GM04503 (cell line): ENCODE data around the gene BLCAP.
"Not testable (repeated sequence)": the region's sequence is repeated elsewhere in the genome, so short reads cannot be mapped to it uniquely, and the experiment has no call there.

Experiments
- DNase-seq: peaks from one replicate; pipeline ENCODE4 v3.0.0-alpha.2; 2012; ENCODE audit warnings: low read depth

BLCAP gene

DNA sequence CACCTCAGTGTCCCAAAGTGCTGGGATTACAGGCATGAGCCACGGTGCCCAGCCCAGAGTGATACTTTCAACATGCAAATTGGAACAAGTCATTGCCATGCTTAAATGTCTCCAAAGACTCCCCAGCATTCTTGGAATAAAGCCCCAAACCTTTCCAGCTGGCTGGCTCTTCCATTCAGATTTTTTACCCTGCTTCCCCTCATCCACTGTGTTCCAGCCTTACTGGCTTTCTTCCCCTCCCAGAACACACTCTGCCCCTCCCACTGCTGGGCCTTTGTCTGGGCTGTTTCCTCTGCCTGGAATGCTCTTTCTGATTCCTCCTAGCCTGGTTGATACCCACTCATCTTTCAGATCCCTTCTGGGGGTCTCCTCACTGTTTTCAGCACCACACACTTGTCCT is 46.8 kb downstream of the BLCAP start:
- no peak for DNase-seq

DNA sequence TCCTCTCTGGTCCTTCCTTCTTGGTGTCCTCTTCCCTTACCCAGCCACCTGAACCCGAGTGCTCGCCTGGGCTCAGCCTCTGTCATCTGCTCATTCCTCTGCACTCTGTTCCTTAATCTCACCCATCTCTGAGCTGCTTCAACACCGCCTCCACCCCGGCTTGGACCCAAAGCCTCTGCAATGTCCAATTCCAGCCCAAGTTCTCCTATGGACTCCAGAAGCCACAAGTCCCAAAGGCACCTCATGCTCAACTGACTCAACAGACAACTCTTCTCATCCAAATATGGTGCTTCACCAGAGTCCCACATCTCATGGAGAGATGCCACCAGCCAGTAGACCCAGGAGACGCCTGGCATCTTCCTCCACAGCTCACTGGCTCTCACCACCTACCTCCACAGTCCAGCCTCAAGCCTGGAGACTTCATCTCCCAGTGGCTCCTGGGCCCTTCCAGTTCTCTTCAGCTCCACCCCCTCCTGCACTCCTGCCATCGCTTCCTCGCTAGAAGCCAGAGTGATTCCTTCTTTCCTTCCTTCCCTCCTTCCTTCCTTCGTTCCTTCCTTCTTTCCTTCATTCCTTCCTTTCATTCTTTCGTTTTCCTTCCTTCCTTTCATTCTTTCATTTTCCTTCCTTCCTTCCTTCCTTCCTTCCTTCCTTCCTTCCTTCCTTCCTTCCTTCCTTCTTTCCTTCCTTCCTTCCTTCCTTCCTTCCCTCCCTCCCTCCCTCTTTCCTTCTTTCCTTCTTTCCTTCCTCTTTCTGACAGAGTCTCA is 47.6 kb downstream of the BLCAP start:
- DNase-seq, result no peak

DNA sequence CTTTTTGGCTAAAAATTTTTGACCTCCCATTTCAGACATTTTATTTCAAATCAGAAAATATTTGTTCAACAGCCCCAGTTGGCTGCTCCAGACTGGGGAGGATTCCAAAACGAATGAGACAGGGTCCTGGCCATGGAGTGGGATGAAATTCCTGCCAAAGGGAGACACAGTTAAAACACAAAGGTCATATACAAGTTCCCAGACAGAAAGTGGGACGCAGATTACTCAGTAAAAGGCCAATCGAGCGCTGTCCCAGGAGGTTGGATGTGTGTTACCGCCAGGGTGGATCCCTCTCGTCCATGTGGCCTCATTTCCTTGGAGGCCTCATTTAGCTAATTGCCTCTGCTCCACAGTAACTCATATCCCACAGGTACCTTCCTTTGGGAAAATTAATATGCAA is 48.4 kb downstream of the BLCAP start:
- no peak for DNase-seq

DNA sequence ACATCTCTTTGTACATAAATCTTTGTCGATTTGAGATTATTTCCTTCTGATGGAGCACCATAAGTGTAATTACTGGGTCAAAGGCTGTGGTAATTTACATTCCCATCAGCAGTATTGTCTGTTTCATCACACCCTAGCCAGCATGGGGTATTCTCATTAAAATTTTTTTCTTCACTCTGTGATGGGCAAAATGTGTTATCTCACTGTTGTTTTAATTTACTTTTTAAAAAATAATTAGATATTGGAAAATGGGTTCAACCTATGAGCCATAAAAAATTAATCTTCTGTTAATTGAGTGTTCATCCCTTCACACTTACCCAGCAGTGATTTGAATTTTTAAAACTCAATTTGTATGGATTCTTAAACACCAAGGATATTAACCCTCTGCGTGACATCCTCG is 50.6 kb downstream of the BLCAP start:
- no peak for DNase-seq

DNA sequence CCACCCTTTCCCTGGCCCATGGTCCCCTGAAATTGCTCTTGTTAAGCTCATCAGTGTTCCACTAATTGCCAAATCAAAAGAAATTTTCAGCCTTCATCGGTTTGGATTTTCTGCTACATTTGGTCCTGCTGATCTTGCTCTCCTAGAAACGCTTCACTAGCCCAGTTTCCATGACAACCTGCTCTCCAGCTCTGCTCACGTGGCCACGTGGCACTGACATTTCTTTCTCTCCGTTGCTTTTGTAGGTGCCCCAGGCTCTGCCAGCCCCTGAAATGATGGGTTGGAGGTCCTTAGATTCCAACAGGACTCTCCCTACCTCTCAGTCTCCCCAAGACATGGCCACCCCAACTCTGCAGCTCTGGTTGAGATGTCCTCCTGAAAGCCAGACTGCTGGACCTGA is 52.4 kb downstream of the BLCAP start:
- no peak for DNase-seq

DNA sequence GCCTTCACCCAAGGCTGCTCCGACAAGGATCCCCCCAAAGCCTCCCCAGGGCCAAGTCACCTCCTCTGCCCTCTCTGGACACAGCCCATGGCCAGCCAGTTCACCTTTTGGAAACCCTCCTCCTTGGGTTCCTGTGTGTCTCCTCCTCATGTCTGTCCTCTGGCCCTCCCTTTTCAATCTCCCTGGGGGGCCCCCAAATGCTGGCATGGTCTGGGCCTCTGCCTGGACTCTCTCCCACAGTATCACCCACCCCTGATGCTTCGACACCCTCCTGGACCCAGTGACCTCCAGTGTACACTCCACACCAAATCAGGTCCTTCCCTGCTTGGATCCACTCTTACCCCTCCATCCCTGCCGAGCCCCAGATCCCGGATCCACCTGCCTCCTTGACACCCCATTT is 53.3 kb downstream of the BLCAP start:
- no peak for DNase-seq

DNA sequence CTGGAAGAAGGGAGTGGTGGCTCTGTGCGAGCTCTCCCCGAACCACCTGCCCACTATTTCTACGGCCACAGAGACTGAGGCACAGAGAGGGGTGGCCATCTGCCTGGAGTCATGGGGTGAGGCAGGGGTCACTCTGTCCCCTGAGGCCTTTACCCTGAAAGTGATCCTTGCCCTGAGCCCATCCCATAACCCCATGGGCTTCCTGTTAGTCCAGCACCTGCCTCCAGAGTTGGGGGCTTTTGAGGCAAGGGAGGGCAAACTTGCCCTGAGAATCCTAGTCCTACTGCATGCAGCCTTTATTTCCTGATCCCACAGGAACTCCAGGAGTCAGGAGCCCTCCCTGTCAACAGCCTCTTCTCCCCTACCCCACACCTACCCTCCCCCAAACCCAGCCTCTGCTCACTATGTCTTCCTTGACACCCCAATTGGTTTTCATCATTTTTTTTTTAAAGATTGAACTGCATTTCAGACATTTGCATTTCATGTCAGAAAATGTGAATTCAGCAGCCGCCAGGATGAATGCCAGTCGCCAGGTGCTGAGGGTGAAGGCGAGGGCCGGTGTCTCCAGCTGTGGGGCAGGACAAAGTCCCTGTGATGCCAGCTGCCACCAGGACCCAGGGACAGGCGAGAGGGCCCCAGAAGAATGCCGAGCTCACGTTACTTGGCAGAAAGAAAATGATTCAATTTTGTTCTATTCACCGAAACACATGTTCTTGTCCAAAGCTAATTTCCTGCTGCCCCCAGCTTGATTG is 54.3 kb downstream of the BLCAP start:
- no peak for DNase-seq

DNA sequence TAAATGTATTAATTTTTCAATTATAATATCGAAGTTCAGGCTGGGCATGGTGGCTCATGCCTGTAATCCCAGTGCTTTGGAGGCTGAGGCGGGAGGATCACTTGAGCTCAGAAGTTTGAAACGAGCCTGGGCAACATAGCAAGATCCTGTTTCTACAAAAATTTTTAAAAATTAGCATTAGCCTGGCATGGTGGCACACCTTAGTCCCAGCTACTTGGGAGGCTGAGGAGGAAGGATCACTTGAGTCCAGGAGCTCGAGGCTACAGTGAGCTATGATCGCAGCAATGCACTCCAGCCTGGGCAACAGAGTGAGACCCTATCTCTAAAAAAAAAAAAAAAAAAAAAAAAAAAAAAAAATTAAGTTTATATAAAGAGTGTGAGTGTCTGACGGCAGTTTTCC is 55.2 kb downstream of the BLCAP start:
- DNase-seq, result not testable (repeated sequence)

DNA sequence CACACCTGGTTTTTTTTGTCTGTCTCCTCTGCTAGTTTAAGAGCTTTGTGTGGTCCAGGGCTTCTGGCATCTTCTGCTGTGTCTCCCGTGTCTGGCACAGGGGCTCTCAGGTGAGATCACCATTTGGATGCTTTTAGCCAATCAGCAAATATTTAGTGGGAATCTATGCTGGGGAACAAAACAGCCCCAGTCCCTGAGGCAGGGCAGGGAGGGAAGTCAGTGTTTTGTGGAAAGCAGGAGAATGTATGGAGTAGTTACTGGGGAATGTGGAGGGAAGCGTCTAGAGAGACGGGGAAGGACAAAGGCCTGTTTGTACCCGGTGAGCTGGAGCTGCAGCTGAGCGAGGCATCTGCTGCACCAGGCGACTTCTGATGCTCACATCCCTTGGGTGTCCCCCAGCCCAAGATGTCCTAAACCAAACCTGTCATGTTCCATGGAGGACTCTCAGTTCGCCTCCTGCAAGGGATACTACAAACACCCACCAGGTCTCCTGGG is 55.9 kb downstream of the BLCAP start:
- no peak for DNase-seq

DNA sequence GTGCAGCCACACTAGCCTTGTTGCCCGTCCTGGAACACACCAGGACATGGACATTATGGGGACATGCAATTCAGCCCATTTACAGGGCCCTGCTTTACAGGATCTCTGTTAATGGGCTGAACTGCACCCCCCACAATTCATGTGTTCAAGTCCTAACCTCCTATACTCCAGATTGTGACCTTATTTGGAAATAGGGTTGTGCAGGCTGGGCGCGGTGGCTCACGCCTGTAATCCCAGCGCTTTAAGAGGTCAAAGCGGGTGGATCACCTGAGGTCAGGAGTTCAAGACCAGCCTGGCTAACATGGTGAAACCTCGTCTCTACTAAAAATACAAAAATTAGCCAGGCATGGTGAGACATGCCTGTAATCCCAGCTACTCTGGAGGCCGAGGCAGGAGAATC is 57.5 kb downstream of the BLCAP start:
- DNase-seq, result not testable (repeated sequence)

DNA sequence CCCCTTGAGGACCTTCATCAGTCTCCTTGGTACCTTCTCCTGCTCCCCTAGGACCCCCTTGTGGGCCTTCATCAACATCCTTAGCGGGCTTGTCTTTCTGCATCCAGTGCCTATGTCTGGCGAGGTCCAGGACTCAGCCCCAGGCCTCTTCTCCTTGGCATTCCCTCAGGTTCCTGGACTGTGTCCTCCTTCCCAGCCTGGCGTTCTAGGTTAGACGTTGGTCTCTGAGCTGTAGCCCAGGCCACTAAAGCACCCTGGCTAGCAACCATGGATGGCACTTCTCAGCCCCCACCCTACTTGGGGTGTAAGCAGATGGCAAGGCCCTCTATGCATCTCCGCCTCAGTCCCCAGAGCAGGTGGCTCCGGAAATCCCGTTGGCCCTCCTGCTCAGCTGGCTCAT is 58.1 kb downstream of the BLCAP start:
- no peak for DNase-seq

DNA sequence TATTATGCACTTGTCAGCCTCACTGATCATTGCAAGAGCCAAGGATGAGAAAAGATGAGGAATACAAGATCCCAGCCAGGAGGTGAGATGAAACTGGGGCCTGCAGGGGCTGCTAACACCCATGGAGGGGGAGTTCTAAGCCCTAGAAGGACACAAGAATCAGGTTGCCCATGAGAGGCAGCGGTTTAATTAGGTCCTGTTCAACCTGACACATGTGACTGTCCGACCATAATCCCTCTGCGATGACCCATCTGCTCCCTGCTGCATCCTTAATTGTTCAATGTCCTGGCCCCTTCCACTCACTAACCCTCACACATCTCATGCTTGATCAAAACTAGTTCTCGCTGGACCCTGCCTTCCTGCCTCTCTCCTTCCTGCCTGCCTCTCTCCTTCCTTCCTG is 58.8 kb downstream of the BLCAP start:
- DNase-seq, result no peak
